Stimulated activated effector memory CD8-positive, alpha-beta T cell treated with anti-CD3 and anti-CD28 coated beads, Interleukin-12 subunit alpha, Interleukin-12 subunit beta, amount 100 ng/mL, for 72 hours (primary cell): Measurements from ENCODE around the gene SPINK5.
"Not testable (repeated sequence)": the region's sequence is repeated elsewhere in the genome, so short reads cannot be mapped to it uniquely, and the experiment has no call there.

Experiments used
- ATAC-seq: fragments of 150-1000 bp; cut with Tn5 transposase; 2 replicates; pipeline ENCODE4 v1.10.0; 2021
- DNase-seq, 2 donors: peaks; one replicate each; pipeline ENCODE4 v3.0.0; 2021 to 2022; ENCODE audit warnings: low spot score in 2 of 2
- H3K27ac Mint-ChIP-seq: one replicate; pipeline ENCODE4 v1.8.0; 2022; ENCODE audit warnings: mild to moderate bottlenecking, mixed read lengths
- H3K36me3 Mint-ChIP-seq: one replicate; pipeline ENCODE4 v1.8.0; 2022; ENCODE audit warnings: mild to moderate bottlenecking, mixed read lengths
- H3K4me1 Mint-ChIP-seq: one replicate; pipeline ENCODE4 v1.8.0; 2022; ENCODE audit warnings: mixed read lengths
- H3K4me3 Mint-ChIP-seq: one replicate; pipeline ENCODE4 v1.8.0; 2022; ENCODE audit warnings: mild to moderate bottlenecking, mixed read lengths
- H3K9me3 Mint-ChIP-seq: one replicate; pipeline ENCODE4 v1.8.0; 2022; ENCODE audit warnings: mixed read lengths

Gene SPINK5, protein sequence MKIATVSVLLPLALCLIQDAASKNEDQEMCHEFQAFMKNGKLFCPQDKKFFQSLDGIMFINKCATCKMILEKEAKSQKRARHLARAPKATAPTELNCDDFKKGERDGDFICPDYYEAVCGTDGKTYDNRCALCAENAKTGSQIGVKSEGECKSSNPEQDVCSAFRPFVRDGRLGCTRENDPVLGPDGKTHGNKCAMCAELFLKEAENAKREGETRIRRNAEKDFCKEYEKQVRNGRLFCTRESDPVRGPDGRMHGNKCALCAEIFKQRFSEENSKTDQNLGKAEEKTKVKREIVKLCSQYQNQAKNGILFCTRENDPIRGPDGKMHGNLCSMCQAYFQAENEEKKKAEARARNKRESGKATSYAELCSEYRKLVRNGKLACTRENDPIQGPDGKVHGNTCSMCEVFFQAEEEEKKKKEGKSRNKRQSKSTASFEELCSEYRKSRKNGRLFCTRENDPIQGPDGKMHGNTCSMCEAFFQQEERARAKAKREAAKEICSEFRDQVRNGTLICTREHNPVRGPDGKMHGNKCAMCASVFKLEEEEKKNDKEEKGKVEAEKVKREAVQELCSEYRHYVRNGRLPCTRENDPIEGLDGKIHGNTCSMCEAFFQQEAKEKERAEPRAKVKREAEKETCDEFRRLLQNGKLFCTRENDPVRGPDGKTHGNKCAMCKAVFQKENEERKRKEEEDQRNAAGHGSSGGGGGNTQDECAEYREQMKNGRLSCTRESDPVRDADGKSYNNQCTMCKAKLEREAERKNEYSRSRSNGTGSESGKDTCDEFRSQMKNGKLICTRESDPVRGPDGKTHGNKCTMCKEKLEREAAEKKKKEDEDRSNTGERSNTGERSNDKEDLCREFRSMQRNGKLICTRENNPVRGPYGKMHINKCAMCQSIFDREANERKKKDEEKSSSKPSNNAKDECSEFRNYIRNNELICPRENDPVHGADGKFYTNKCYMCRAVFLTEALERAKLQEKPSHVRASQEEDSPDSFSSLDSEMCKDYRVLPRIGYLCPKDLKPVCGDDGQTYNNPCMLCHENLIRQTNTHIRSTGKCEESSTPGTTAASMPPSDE

DNA sequence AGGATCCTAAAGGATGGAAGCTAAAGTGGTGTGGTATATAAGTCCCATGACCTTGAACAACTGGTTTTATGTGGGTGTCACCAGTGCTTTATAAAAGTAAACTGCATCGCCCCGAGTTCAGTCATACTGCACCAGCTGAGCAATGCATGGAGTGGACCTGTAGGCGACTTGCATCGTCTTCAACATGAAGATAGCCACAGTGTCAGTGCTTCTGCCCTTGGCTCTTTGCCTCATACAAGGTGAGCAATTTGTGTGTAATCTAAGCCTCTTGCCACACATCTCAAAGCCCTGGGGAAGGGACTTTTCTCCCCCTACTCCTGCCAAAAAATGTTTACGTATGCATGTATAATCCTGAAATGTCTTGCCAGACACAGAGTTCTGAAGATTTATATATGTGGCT, at the start of gene SPINK5:
Gene SPINK5 (plus strand): TSS at position 120 of the 400 bp plus-strand sequence. CDS start 65 bp downstream, at position 185.
- no peak for DNase-seq
- ATAC-seq: no peak
- H3K4me3 Mint-ChIP-seq: no peak within 1 kb of the TSS
- H3K4me1 Mint-ChIP-seq: no peaks in the 10 kb centered on the region
- no peaks in the 10 kb centered on the region for H3K36me3 Mint-ChIP-seq
- no peak within 1 kb of the TSS for H3K27ac Mint-ChIP-seq
- H3K9me3 Mint-ChIP-seq: peaks cover 2% of the 10 kb centered on the region

DNA sequence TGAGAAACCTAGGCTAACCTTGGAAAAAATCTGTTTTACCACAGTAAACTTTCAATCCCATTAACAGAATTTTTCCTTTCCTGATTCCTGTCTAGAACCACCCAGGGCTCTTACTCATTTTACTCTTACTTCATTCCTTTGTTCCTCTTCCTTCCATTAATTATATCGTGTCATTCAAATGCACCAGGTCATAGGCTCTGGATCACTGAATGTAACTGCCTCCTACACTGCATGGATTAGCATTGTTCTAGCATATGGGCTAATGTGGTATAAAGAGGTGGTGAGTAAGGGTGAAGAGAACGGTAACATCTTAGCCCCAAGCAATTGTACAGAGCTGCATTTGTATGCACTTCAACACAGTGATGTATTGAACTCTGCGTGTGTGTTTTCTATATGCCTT, 49.5 kb upstream of the SPINK5 start:
- DNase-seq: no peak
- Mint-ChIP-seq H3K9me3 (no peaks in the 10 kb centered on the region), H3K27ac (no peak overlapping the region), H3K4me1 (no peaks in the 10 kb centered on the region), H3K36me3 (no peaks in the 10 kb centered on the region), H3K4me3 (no peak overlapping the region)
- no peak for ATAC-seq

DNA sequence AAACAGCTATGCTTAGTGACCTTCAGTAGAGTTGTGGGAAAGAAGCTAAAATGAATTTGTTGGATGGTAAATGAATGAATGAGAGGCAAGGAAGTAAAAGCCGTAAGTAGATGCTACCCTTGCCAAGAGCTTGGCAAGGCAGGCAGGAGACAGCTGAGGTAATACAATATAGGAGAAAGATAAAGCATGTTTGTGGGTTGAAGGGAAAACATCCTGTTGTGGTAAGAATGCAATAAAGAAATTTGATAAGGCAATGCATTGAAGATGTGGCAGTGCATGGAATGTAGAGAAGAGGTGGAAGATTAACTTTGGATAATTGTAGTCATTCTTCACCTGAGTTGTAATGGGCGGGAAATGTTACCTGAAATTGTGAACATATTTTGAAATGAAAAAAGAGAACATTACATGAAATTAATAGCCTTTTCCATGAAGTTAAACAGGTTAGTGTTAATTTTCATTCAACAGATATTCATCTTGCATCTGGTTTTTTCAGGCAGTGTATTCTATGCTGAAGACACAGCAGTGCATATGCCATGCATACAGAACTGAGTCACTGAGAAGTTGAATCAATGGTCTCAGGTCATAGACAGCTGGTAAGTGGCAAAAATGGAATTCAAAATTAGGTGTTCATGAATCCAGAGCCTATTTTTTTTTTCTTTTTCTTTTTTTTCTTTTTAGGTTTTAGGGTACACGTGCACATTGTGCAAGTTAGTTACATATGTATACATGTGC, 43.4 kb upstream of the SPINK5 start:
- DNase-seq (no peak), ATAC-seq (no peak)
- Mint-ChIP-seq H3K4me3 (no peak overlapping the region), H3K36me3 (no peaks in the 10 kb centered on the region), H3K4me1 (no peaks in the 10 kb centered on the region), H3K9me3 (peaks cover 11% of the 10 kb centered on the region), H3K27ac (no peak overlapping the region)

DNA sequence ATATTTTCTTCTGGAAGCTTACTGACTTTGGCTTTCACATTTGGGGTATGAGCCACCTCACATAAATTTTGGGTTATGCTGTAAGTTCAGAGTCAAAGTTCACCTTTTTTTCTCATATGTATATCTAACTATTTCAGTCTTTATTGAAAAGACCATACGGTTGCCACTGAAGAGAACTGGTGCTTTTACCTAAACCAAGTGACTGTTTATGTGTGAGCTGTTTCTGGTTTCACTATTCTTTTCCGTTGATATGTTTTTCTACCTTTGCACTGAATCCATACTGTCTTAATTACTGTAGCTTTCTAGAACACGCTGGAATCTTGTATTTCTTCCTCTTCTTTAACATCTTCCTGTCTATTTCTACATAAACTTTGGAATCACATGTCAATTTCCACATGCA, 36.3 kb upstream of the SPINK5 start:
- peaks cover 4% of the 10 kb centered on the region for H3K9me3 Mint-ChIP-seq
- ATAC-seq (no peak), DNase-seq (no peak)
- H3K4me1 Mint-ChIP-seq: no peaks in the 10 kb centered on the region
- H3K4me3 Mint-ChIP-seq: no peak overlapping the region
- no peaks in the 10 kb centered on the region for H3K36me3 Mint-ChIP-seq
- H3K27ac Mint-ChIP-seq: no peak overlapping the region

DNA sequence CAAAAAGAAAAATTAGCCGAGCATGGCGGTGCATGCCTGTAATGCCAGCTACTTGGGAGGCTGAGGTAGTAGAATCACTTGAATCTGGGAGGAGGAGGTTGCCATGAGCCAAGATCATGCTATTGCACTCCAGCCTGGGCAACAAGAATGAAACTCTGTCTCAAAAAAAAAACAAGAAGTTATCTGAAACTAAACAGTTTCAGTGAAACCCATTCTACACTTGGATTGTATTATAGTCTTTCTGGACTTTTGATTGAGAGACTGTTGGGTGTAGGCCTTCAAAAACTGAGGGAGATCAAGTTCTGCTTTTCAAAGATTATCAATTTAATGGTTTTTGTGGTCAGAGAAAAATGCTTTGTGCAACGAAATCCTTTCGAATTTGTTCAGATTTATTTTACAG, 34.6 kb upstream of the SPINK5 start:
- ATAC-seq (no peak), DNase-seq (no peak)
- H3K9me3 Mint-ChIP-seq: peaks cover 4% of the 10 kb centered on the region
- H3K4me1 Mint-ChIP-seq: no peaks in the 10 kb centered on the region
- H3K27ac Mint-ChIP-seq: no peak overlapping the region
- H3K4me3 Mint-ChIP-seq: no peak overlapping the region
- no peaks in the 10 kb centered on the region for H3K36me3 Mint-ChIP-seq

DNA sequence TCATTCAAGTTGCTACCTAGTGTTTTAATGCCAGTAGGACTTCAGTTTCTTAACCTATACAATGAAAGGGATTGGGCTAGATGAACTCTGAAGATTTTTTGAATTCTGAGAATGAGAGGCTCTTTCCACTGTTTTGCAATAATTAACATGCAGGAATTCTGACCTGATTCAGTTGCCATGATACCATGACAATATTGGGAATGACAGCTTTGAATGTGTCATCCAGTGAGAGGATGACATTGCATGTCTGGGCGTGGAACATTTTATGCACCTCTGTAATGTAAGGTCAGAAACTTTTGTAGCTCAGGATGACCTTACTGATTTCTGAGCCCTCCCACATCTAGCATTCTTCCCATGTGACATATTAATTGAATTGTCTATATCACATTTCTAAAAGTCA, 30.6 kb upstream of the SPINK5 start:
- ATAC-seq (no peak), DNase-seq (no peak)
- Mint-ChIP-seq H3K27ac (no peak overlapping the region), H3K4me1 (no peaks in the 10 kb centered on the region), H3K4me3 (no peak overlapping the region), H3K36me3 (no peaks in the 10 kb centered on the region), H3K9me3 (no peaks in the 10 kb centered on the region)

DNA sequence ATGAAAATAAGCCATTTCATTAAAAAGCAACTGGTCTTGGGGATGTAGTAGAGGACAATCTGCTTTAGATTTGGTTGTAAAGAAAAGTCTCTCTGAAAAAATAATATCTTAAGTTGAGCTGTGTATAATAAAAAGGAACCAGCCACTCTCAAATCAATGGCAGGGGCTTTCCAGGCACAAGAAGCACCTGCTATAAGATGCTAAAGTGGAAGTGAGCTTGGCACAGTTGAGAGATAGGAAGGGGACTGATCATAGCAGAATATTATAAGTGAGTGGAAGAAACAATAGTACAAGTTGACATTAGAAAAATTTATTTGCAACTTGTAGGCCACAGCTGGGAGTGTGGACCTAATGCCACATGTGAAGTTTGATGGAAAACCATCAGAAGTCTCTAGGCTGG, 28.1 kb upstream of the SPINK5 start:
- ATAC-seq (no peak), DNase-seq (no peak)
- Mint-ChIP-seq H3K27ac (no peak overlapping the region), H3K36me3 (no peaks in the 10 kb centered on the region), H3K9me3 (no peaks in the 10 kb centered on the region), H3K4me3 (no peak overlapping the region), H3K4me1 (no peaks in the 10 kb centered on the region)

DNA sequence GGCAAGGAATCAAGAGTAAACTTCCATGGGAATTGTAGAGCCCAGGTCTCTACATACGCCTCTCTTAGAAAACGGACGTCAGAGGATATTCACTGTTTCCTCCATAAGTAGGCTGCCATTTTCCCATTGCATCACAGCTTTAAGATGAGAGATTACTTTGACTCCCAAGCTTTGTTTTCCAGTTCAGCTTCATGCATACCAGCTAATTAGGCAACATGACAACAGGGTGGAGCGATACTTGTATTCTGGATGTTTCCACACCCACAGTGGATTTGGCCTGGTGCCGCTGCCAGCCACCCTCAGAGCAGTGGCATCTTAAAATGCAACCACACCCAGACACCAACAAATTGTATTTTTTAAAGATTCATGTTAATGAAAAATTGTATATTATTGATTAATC, 20.9 kb upstream of the SPINK5 start:
- no peaks in the 10 kb centered on the region for H3K9me3 Mint-ChIP-seq
- no peaks in the 10 kb centered on the region for H3K36me3 Mint-ChIP-seq
- DNase-seq: no peak
- H3K4me1 Mint-ChIP-seq: no peaks in the 10 kb centered on the region
- H3K4me3 Mint-ChIP-seq: no peak overlapping the region
- ATAC-seq: no peak
- no peak overlapping the region for H3K27ac Mint-ChIP-seq

DNA sequence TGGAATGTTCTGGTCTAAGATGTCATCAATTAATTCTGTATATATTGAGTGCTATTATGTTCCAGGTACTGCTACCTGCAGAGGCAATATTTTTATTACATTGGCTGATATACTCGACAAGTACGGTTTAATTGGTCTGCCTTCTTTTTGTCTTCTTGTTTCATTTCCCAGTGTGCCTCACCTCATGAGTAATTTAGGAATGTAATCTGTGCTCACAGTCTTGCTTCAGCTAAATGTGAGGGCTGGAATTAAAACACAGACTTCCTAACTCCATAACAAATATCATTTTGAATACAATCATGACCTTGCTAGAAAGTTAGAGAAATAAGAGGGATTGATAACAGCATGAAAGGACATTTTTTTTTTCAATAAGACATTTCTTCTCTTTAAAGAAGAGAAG, 20.1 kb upstream of the SPINK5 start:
- no peaks in the 10 kb centered on the region for H3K4me1 Mint-ChIP-seq
- H3K27ac Mint-ChIP-seq: no peak overlapping the region
- no peak overlapping the region for H3K4me3 Mint-ChIP-seq
- no peak for DNase-seq
- no peak for ATAC-seq
- no peaks in the 10 kb centered on the region for H3K36me3 Mint-ChIP-seq
- no peaks in the 10 kb centered on the region for H3K9me3 Mint-ChIP-seq

DNA sequence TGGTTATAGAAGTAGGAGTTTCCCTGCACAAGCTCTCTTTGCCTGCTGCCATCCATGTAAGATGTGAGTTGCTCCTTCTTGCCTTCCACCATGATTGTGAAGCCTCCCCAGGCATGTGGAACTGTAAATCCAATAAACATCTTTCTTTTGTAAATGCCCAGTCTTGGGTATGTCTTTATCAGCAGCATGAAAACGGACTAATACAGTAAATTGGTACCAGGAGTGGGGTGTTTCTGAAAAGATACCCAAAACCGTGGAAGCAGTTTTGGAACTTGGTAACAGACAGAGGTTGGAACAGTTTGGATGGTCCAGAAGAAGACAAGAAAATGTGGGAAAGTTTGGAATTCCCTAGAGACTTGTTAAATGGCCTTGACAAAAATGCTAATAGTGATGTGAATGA, 8.6 kb upstream of the SPINK5 start:
- not testable (repeated sequence) for H3K4me1 Mint-ChIP-seq

DNA sequence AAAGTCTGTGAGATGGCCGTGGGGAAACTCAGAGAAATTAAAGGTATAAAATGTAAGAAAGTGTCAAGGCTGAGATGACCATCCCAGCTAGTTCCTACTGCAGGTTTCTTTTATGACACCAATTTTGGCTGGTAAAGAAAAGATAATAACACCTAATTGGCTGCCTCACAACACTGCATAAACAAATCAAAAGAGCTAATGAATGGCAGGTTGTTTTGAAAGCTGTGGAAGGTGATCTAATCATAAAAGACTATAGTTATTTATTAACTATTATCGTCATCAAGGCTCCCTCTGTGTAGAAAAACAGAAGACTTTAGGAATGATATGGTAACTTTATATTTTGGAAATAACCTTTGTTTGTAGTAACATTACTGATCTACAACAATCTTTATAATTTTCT, 3.5 kb upstream of the SPINK5 start:
- Mint-ChIP-seq H3K36me3 (no peaks in the 10 kb centered on the region), H3K4me3 (no peak overlapping the region), H3K27ac (no peak overlapping the region), H3K9me3 (peaks cover 11% of the 10 kb centered on the region), H3K4me1 (no peaks in the 10 kb centered on the region)
- DNase-seq: no peak
- ATAC-seq: no peak

More for the DNA sequence above, 8.6 kb upstream of the SPINK5 start:
- H3K27ac Mint-ChIP-seq, DNase-seq, H3K4me3 Mint-ChIP-seq, ATAC-seq, H3K36me3 Mint-ChIP-seq: not testable (repeated sequence)
- peaks cover 18% of the 10 kb centered on the region for H3K9me3 Mint-ChIP-seq

DNA sequence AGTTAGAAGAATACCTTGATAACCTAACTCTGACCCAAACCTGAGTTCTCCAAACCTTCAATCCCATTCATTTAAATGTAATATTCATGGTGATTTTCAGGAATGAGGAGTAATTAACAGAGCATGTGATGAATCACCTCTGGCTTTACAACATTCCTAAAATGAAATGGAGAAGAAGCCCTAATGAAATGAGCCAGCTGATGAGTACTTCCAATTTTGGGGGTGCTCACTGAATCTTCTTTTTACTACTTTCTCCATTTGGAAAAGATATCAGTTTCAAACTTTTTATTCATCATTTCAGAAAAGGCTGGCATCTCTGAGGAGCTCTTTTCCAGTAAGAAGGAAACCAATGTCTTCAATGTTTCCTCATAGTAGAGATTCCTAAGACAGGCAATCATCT, 2.9 kb upstream of the SPINK5 start:
- H3K4me3 Mint-ChIP-seq: no peak overlapping the region
- no peaks in the 10 kb centered on the region for H3K4me1 Mint-ChIP-seq
- no peaks in the 10 kb centered on the region for H3K36me3 Mint-ChIP-seq
- ATAC-seq (no peak), DNase-seq (no peak)
- H3K27ac Mint-ChIP-seq: no peak overlapping the region
- H3K9me3 Mint-ChIP-seq: peaks cover 9% of the 10 kb centered on the region

DNA sequence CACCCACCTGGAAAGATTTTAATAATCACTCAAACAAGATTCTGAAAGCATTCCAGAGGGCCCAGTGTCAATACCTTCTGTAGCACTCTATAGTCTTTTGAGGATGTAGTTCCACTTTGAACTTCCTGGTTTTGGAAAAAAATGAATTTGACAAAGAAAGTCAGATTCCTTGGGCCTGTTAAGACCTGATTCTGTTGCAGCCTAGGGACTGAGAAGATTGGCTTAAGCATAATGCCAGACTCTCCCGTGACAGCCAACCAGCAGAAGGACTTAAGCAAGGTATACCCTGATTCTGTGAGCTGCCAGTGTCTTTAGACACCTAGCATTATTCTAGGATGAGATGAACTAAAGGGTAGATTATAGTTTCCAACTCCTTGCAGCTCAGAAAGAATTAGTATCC, 6.8 kb downstream of the SPINK5 start:
- peaks cover 3% of the 10 kb centered on the region for H3K9me3 Mint-ChIP-seq
- H3K36me3 Mint-ChIP-seq: no peaks in the 10 kb centered on the region
- no peak overlapping the region for H3K27ac Mint-ChIP-seq
- H3K4me1 Mint-ChIP-seq: no peaks in the 10 kb centered on the region
- no peak for ATAC-seq
- no peak for DNase-seq
- H3K4me3 Mint-ChIP-seq: no peak overlapping the region

DNA sequence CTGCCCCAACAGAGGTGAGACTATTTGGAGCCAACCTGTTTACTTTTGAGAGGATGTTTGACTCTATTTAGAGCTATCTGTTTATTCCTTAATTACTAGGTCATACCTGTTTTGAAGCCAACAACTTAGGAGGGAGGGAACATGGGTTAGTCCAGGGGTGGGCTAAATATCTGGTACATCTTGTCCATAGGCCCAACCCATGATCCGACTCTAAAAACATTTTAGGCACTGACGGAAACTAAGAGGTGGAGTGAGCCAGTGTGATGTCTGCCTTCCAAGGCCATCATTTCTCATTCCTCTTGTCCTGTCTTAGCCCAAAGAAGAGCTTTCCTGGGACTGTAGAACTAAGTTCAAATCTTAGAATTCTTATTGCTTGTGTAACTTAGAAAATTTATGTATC, 8.4 kb downstream of the SPINK5 start:
- Mint-ChIP-seq H3K9me3 (peaks cover 11% of the 10 kb centered on the region), H3K27ac (no peak overlapping the region), H3K4me1 (no peaks in the 10 kb centered on the region), H3K36me3 (no peaks in the 10 kb centered on the region), H3K4me3 (no peak overlapping the region)
- no peak for DNase-seq
- no peak for ATAC-seq

DNA sequence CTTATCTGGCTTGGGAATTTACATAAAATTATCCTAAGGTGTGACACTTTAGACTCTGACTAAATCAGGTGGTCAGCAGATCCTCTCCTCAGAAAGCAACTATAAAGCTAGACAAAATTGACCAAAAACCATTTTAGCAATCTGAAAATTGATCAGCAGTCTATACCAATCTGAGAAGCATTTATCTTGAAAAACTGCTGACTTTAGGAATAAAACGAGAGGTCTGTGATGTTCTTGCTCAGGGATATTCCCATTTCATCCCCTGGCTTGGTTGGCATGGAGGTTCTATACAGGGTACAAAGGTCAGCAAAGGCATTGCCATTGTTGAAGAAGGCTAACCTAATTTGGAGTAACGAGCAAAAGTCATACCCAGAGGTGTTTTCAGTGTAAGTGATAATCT, 11.7 kb downstream of the SPINK5 start:
- DNase-seq (no peak), ATAC-seq (no peak)
- Mint-ChIP-seq H3K4me1 (no peaks in the 10 kb centered on the region), H3K4me3 (no peak overlapping the region), H3K9me3 (peaks cover 11% of the 10 kb centered on the region), H3K36me3 (no peaks in the 10 kb centered on the region), H3K27ac (no peak overlapping the region)
